NOMO-1 (cell line): ENCODE measurements around the gene TRIM38.
"Not testable (repeated sequence)": the region's sequence is repeated elsewhere in the genome, so short reads cannot be mapped to it uniquely, and the experiment has no call there.

ENCODE experiments used
- DNase-seq, 2 experiments: peaks; one replicate each; lab custom pipeline; 2025; ENCODE audit not compliant: unreplicated experiment in 2 of 2; lab: John Stamatoyannopoulos, UW

Gene TRIM38

DNA sequence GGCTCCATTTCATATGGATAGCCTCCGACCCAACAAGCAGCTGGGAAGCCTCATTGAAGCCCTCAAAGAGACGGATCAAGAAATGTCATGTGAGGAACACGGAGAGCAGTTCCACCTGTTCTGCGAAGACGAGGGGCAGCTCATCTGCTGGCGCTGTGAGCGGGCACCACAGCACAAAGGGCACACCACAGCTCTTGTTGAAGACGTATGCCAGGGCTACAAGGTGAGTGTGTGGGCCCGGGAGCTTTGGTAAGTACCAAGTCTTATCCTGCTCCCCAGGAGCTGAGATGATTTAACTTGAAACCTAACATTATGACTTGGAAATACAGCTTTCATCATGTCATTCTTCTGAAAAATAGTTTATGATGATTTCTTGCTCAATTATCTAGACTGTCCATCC, 4.1 kb downstream of the TRIM38 start:
- no peak for DNase-seq

DNA sequence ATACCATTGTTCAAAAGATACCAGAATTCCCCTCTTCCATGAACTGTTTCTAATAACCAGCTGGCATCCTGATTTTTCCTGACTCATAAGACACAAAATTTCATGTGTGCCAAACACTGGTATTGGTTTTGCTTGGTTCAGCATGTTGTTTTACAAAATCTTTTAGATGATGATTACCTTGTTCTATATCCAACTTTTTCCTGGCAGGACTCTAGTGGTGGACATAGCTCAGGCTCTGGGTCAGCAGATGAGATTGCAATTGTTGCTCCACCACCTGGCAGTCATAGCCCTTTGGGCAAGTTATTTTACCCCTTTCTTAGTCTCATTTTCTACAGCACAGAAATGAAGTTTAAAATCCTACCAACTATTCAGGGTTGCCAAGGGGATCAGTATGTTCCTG, 6.2 kb downstream of the TRIM38 start:
- no peak for DNase-seq

DNA sequence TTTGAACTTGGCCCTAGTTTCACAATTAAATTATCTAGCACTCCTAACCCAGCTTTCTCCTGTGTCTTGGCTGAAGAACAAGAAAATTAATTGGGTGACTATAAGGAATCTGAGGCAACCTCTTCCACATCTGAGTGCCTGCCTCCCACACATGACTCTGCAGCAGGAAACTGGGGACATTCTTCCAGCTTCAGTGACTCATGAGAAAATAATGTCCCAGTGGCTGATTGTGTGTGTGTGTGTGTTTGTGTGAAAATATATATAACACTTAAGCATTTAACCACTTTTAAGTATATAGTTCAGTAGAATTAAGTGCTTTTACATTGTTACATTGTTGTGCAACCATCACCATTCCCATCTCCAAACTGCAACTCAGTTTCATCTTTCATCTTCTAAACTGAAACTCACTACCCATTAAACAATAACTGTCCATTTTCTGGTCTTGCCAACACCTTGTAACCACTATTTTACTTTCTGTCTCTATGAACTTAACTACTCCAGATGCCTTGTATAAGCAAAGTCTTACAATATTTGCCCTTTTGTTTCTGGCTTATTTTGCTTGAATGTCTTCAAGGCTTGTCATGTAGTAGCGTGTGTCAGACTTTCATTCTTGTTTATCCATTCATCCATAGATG, 8.7 kb downstream of the TRIM38 start:
- DNase-seq = no peak

DNA sequence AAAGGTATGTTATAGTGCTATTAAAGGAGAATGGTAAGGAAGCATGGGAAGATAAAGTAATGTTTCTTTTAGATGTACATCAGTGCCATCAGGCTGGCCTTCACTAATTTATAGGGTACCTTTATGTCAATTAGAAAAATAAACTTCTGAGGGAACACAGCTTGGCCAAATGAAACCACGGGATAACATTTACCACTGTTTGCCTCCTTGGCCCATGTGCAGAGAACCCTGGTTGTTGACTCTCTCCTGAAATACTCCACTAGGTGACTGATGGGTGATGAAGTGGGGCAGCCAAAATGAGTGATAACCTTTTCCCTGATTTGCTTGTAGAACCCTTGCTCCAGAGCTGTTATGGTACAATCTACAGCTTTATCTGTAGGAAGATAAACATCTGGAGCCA, 9.5 kb downstream of the TRIM38 start:
- DNase-seq = no peak

DNA sequence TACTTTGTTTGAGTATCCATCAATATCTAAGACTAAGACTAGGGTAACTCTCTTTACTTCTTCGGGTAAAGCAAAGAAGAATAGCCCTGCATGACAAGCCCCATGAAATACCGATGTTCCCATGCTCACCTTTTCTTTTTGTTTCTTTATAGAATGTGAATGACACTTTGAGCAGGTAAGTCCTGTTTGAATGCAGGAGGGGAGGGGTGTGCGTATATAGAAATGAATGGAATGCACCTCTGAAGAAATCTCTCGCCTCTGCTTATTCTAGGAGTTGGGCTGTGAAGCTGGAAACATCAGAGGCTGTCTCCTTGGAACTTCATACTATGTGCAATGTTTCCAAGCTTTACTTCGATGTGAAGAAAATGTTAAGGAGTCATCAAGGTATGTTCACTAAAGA, 10.3 kb downstream of the TRIM38 start:
- no peak for DNase-seq

DNA sequence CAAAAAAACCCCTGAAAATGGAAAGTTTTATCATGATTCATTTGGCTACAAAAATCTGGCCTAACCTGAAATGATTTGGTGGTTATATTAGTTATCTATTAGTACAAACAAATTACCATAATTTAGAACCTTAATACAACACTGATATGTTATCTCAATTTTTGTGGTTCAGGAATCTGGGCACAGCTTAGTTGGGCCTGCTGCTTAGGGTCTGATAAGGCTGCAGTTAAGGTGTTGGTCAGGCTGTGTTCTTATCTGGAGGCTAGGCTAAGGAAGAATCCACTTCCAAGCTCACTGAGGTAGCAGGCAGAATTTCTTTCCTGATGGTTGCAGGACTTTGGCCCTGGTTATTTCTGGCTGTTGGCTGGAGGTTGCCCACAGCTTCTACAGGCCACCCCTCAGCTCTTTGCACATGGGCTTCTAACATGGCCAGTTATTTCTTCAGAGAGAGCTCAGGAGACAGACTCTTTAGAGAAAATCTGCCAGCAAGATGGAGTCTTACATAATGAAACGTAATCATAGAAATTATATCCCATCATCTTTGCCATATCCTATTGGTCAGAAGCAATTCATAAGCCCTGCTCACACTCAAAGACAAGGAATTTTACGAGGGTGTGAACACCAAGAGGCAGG, 11.4 kb downstream of the TRIM38 start:
- DNase-seq = no peak

DNA sequence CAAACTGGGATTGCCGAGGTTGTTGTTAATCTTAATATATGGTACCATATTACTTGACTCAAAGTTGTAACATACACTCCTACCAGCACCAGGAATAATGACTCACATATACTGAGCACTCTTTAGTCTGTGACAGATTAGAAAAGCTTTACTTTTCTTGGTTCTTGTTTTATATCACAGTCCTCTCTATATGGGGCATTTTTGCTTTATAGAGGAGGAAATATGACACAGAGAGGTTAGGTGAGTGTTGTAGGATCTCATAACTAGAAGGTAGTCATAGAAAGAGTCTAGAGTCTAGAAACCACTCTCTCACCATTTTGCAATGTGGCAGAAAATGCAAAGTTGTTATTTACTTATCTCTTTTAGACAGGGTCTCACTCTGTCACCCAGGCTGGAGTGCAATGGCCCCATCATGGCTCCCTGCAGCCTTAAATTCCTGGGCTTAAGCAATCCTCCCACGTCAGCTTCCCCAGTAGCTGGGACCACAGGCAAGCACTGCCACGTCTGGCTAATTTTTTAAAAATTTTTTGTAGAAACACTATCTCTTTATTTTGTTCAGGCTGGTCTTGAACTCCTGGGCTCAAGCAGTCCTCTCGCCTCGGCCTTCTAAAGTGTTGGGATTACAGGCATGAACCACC, 13.4 kb downstream of the TRIM38 start:
- DNase-seq = no peak

DNA sequence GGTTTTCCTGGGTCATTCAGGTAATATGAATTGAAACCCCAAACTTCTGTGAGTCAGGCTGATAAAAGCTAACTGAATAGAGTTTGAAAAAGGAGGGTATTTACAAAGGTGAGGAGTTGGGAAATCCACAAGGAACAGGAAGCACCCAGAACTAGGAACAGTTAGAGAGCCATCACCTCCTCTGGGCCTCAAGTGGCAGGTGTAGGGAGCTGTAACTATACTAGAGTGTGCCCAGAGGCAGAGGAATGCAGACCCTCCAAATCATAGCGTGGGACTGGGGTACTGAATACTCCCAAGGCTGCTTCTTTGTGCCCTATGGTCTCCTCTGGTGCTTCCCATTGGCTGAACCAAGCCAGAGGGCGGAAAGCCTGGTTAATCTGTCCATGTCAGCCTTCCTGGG, 18.3 kb downstream of the TRIM38 start:
- no peak for DNase-seq

DNA sequence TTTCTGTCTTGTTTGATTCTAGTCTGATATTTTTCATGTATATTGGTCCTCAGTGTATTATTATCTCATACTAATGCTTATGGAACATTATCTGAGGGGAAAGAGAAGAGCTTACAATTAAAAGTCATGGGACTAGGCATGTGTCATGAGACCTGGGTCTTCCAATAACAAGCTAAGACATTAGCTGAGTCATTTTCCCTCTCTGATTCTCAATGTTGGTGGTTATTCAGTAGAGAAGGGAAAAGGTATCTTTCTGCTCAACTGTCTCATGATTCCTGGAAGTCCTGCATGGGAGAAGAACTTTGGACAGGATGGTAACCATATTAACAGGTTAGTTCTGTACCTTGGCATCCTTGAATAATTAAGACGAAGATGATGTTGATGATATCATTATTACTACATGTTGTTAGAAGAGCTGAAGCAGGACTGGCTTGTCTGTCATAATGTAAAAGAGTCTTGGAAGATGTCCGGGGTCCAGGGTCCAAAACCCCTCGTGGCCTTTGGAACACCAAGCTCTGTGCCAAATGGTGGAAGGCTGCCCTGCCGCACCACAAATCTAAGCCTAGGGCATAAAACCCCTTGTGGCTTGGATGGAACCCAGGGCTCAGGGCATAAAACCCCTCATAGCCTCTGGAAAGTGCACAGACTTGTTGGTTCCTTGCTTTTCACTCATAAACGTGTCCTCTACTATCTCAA, 19.1 kb downstream of the TRIM38 start:
- no peak for DNase-seq

DNA sequence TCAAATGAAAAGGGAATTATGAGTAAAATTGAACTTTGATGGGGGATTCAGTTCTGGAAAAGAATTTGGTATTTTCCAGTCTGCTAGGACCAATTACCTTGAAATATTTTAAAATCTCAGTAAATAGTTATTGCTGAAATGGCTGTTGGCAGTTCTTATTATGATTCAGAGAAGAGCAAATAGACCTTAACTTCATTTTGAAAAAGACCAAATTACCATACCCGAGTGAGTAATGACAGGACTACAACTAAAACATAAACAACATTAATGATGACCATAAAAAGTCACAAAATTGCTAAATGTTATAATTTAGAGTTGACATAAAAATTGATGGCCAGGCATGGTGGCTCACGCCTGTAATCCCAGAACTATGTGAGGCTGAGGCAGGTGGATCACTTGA, 21.7 kb downstream of the TRIM38 start:
- DNase-seq = no peak

DNA sequence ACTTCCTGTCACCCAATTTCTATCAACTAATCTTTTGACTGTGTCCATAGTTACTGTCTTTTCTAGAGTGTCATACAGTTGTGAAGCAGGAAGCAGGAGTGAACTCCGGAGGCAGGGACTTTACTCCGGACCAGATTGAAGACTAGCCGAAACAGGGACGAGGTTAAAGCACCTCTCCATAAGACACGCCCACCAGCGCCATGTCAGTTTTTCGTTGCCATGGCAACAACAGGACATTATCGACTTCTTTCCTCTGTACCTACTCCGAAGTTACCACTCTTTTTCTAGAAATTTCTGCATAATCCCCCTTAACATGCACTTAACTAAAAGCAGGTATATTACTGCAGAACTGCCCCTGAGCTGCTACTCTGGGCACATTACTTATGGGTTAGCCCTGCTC, 25.2 kb downstream of the TRIM38 start:
- no peak for DNase-seq

DNA sequence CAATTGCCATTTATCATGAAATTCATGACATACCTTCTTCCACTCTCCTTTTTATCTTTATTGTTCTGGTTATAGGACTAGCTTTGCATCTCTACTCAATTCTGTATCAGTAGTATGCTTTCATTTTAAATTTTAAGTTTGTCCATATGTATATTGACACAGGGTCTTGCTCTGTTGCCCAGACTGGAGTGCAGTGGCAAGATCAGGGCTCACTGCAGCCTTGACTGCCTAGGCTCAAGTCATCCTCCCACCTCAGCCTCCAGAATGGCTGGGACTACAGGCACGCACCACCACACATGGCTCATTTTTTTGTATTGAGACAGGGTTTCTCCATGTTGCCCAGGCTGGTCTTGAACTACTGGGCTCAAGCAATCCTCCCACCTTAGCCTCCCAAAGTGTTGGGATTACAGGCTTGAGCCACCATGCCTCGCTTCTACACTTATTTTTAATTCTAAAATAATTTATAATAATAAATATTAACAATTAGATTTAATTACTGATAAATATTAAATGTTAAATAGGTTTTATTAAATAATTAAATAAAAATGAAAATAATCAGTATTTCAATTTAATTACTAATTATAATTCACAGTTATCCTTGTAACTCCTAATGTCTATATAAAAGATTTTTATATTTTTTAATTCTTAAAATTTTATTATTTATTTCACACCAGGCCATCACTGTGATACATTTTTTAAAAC, 27.7 kb downstream of the TRIM38 start:
- DNase-seq = no peak

DNA sequence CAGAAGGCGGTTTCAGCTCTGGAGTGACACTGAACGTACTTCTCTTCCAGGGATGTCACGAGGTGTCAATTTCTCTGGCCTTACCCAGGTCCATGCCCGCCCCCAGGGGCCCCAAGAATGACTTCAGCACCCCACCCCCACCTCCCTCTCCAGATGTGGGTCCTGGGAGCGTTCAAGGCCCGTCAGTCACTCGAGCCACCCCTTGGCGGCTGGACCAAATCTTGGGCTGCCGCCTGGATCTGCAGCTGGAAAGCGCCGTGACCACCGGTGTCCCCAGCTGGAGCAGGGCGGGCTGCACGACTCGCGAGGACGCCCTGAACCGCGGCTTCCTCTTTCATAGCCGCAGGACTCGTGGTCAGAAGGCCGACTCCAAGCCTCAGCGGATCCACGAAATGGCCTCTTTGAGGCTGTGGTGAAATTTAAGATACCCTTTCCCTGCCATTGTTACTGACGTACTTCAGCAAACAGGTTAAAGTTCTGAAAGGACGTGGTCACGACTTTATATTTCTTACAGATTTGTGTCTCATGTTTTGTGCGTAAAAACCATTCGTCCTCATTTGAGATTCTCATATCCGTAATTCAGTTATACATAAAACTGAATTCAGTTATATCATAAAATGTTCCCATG, 29.3 kb downstream of the TRIM38 start:
- DNase-seq = peak; percentile 78 to 79

DNA sequence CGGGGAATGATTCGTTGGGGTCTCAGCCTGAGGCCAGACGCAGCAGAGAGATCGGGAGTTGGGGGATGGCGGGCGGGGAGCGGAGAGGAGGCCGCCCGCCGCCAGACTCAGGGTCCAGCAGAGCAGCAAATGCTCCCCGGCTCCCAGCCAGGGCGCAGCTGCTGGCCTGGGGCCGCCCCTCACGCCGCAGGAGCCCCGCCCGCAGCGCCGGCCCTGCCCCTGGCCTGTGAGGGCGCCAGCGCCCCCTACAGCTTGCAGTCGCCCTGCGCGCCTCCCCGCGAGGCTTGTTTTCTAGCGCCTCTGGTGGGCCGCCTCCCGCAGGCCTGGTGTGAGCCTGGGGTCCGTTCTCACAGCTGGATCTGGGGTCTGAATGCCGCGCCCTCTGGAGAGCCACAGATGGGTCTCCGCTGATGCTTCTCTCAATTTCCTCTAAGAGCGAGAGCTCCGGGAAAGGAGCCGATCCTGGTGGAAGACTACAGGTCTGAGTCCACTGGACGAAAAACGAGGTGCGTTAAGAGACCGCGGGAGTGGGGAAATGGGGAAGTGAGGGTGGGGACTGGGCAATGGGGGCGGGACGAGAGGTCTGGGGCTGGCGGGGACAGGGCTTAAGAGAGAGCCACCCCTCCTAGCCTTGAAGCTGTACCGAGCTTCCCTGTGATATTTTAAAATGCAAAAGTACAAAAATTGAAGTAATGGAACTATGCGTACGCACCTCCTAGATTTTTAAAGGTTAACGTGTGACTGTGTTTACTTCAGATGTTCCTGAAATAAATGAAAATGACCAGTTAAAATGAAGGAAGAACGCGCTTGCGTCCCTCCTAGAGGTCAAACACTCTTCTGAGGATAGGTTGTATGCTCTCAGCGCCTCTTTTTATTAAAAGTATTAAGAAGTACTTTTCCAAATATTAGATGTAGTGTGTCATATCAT, 30.1 kb downstream of the TRIM38 start:
- peak; percentile 90 to 91 for DNase-seq

DNA sequence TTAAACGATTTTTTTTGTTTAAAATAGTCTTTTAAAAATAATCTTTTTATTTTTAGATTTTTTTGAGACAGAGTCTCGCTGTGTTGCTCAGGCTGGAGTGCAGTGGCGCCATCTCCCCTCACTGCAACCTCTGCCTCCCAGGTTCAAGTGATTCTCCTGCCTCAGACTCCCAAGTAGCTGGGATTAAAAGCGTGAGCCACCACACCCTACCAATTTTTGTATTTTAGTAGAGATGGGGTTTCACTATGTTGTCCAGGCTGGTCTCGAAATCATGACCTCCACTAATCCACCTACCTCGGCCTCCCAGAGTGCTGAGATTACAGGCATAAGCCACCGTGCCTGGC, 30.7 kb downstream of the TRIM38 start:
- not testable (repeated sequence) for DNase-seq

DNA sequence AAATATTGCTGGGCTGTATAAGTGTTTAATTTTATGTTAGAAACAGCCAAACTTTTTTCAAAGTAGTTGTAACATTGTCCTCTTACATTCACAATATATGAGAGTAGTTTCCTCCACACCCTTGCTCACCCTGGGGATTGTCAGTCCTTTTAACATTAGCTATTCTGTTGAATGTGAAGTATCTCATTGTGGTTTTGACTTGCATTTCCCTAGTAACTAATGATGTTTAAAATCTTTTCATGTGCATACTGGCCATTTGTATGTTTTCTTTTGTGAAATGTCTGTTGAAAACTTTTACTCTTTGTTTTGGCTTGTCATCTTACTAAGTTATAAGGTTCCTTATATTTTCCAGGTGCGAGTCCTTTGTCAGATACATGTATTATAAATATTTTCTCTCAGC, 32.9 kb downstream of the TRIM38 start:
- no peak for DNase-seq

DNA sequence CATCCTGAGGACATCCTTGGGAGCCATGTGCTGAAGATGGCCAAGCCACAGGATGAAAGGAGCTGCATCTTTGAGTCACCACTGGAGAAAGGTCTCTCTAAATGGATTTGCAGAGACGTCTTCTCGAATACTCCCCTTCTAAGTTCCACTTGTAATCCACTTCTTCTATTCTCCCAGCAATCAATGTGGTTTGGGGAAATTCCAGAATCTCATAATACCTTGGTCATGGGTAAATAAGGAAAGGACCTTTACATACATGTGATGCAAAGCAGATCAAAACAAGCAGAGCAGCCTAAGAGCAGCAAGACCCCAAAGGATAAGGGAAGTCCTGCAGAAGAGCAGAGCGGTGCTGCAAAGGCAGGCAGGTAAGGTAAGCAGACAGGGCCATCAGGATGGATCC, 35.3 kb downstream of the TRIM38 start:
- no peak for DNase-seq

DNA sequence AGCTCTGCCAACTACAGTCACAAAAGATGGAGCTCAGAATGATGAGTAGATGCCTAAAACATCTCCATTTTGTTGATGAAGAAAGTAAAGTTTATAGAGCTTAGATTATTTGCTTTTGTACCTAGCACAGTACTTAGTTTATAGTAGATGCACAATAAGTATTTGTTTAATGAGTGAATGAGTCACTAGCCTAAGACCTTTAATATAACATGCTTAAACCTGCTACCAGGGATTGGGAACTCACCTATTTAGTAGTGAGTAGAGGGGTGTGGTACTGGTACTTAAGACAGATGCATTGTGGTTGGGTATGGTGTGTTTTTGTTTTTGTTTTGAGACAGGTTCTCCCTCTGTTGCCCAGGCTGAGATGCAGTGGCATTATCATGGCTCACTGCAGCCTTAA, 35.8 kb downstream of the TRIM38 start:
- no peak for DNase-seq

DNA sequence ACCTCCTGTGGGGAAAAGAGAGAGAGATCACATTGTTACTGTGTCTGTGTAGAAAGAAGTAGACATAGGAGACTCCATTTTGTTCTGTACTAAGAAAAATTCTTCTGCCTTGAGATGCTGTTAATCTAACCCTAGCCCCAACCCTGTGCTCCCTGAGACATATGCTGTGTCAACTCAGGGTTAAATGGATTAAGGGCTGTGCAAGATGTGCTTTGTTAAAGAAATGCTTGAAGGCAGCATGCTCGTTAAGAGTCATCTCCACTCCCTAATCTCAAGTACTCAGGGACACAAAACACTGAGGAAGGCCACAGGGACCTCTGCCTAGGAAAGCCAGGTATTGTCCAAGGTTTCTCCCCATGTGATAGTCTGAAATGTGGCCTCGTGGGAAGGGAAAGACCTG, 36.6 kb downstream of the TRIM38 start:
- DNase-seq = not testable (repeated sequence)
